Keratinocyte (primary cell): ENCODE data around the gene VEGFA. TPM values are rescaled to one million over a fixed set of nuclear protein-coding genes. Genes with fewer than 3 reads are reported as not detected.

Experiments
- DNase-seq: peaks from one replicate; pipeline ENCODE4 v3.0.0-alpha.2; 2011; ENCODE audit warnings: low read depth, missing footprints, low spot score
- FAIRE-seq: peaks from 2 replicates; lab custom pipeline; 2011; peaks lifted over from hg19 to GRCh38; lab: Jason Lieb, UNC
- H2AFZ ChIP-seq: 2 replicates; pipeline ENCODE4 v1.6.0; 2012; ENCODE audit warnings: low read length, control low read depth, inconsistent platforms; ENCODE audit not compliant: control insufficient read depth
- H3K27ac ChIP-seq: 2 replicates; pipeline ENCODE4 v1.5.1; 2011; ENCODE audit warnings: low read length; ENCODE audit not compliant: control insufficient read depth, insufficient read depth
- H3K27me3 ChIP-seq: 3 replicates; pipeline ENCODE4 v1.6.0; 2011; ENCODE audit warnings: low read length; ENCODE audit not compliant: control insufficient read depth, insufficient read depth; ENCODE audit errors: extremely low read depth
- H3K36me3 ChIP-seq, 2 experiments: 2 replicates in 1 of 2; 3 replicates in 1 of 2; pipeline ENCODE4 v1.5.1; 2011; ENCODE audit warnings: low read length in 2 of 2, mild to moderate bottlenecking in 1 of 2; ENCODE audit not compliant: control insufficient read depth in 2 of 2, insufficient read depth in 2 of 2; ENCODE audit errors: extremely low read depth in 1 of 2
- H3K4me1 ChIP-seq: 3 replicates; pipeline ENCODE4 v1.5.1; 2011; ENCODE audit warnings: low read length; ENCODE audit not compliant: control insufficient read depth, insufficient read depth; ENCODE audit errors: extremely low read depth
- H3K4me2 ChIP-seq: 3 replicates; pipeline ENCODE4 v1.6.0; 2011; ENCODE audit warnings: low read depth, low read length; ENCODE audit not compliant: control insufficient read depth, insufficient read depth; ENCODE audit errors: extremely low read depth
- H3K4me3 ChIP-seq, 3 experiments: fragments of 200-600 bp in 1 of 3; sonication (generic) in 1 of 3; 2 replicates in 2 of 3; 3 replicates in 1 of 3; pipeline ENCODE4 v1.5.1; 2011 to 2016; ENCODE audit warnings: low read length in 3 of 3, mild to moderate bottlenecking in 3 of 3, control low read depth in 2 of 3, inconsistent platforms in 1 of 3, low read depth in 1 of 3, mixed read lengths in 1 of 3, mixed run types in 1 of 3, moderate library complexity in 1 of 3; ENCODE audit not compliant: control insufficient read depth in 2 of 3, insufficient read depth in 2 of 3; ENCODE audit errors: extremely low read depth in 1 of 3
- H3K79me2 ChIP-seq: 2 replicates; pipeline ENCODE4 v1.6.0; 2012; ENCODE audit warnings: low read length; ENCODE audit not compliant: control insufficient read depth, insufficient read depth
- H3K9ac ChIP-seq: 3 replicates; pipeline ENCODE4 v1.6.0; 2011; ENCODE audit warnings: low read length; ENCODE audit not compliant: control insufficient read depth, insufficient read depth; ENCODE audit errors: extremely low read depth
- H3K9me1 ChIP-seq: 3 replicates; pipeline ENCODE4 v1.6.0; 2011; ENCODE audit warnings: low read length; ENCODE audit not compliant: control insufficient read depth, insufficient read depth; ENCODE audit errors: extremely low read depth
- H3K9me3 ChIP-seq: 2 replicates; pipeline ENCODE4 v1.5.1; 2012; ENCODE audit warnings: low read depth, low read length; ENCODE audit not compliant: control insufficient read depth
- H4K20me1 ChIP-seq: 3 replicates; pipeline ENCODE4 v1.6.0; 2011; ENCODE audit warnings: low read length; ENCODE audit not compliant: control insufficient read depth, insufficient read depth; ENCODE audit errors: extremely low read depth
- EZH2 ChIP-seq: IDR thresholded peaks from one replicate; pipeline ENCODE4 v1.6.1; 2012; ENCODE audit warnings: inconsistent platforms, mild to moderate bottlenecking, low read length, moderate library complexity
- dilution Hi-C: fragments of 300-500 bp; cut with MboI; formaldehyde crosslinking; loops from one replicate; pipeline ENCODE4 v1.7.0; 2020; ENCODE audit warnings: low sequenced_read_pairs; ENCODE audit not compliant: extremely low pct_ligation_motif_present
- polyA plus RNA-seq, 5 experiments: library from polyadenylated mRNA; depleted of rRNA in 3 of 5; stranded (reverse) in 3 of 5; stranded (forward) in 1 of 5; unstranded in 1 of 5; fragments of >200 nt; gene quantifications; 1 replicate in 1 of 5; 2 replicates in 3 of 5; 3 replicates in 1 of 5; pipeline versions ENCODE4 v1.2.1 to v1.2.3, GENCODE V29; 2011 to 2012; ENCODE audit warnings: missing spikeins in 2 of 5, low read depth in 1 of 5, low replicate concordance in 1 of 5
- TF ChIP-seq, protein P1 (sequence below), 3 experiments: IDR thresholded peaks in 1 of 3; conservative IDR thresholded peaks in 1 of 3; optimal IDR thresholded peaks in 1 of 3; 2 replicates in 2 of 3; 3 replicates in 1 of 3; pipeline versions ENCODE3 to v1.5.1; 2011; ENCODE audit warnings: low read length in 3 of 3, mild to moderate bottlenecking in 3 of 3, moderate library complexity in 2 of 3, control low read depth in 1 of 3, inconsistent platforms in 1 of 3; ENCODE audit not compliant: insufficient read depth in 2 of 3; ENCODE audit errors: extremely low read depth in 1 of 3

Gene VEGFA
- polyA plus RNA-seq, 1 donor (not counting 4 experiments of a cell fraction or from before 2014, with no cell fraction given) = 149 TPM

DNA sequence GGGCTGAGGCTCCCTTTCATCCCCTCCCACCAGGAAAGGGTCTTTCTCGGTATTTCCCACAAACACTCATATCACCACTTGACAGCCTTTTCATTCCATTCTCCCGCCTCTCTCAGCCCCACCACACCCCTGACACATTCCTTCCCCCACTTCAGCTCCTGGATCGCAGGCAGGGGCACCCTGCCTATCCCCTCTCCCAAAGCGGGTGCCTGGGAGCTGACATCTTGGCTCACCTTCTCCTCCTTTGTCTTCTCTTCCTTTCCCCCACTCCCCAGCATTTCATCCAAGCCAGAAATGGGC, 10.2 kb upstream of the VEGFA start:
- H3K9me3 ChIP-seq = no peaks in the 10 kb centered on the region
- no peaks in the 10 kb centered on the region for H3K36me3 ChIP-seq
- dilution Hi-C loops = no loop called here
- no peak overlapping the region for H3K4me2 ChIP-seq
- no peaks in the 10 kb centered on the region for H4K20me1 ChIP-seq
- peaks cover 6% of the 10 kb centered on the region for H3K27me3 ChIP-seq
- no peak overlapping the region for H3K4me3 ChIP-seq
- no peak overlapping the region for H2AFZ ChIP-seq
- TF ChIP-seq, protein P1, sequence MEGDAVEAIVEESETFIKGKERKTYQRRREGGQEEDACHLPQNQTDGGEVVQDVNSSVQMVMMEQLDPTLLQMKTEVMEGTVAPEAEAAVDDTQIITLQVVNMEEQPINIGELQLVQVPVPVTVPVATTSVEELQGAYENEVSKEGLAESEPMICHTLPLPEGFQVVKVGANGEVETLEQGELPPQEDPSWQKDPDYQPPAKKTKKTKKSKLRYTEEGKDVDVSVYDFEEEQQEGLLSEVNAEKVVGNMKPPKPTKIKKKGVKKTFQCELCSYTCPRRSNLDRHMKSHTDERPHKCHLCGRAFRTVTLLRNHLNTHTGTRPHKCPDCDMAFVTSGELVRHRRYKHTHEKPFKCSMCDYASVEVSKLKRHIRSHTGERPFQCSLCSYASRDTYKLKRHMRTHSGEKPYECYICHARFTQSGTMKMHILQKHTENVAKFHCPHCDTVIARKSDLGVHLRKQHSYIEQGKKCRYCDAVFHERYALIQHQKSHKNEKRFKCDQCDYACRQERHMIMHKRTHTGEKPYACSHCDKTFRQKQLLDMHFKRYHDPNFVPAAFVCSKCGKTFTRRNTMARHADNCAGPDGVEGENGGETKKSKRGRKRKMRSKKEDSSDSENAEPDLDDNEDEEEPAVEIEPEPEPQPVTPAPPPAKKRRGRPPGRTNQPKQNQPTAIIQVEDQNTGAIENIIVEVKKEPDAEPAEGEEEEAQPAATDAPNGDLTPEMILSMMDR (optimal IDR thresholded peaks at IDR 0.05 in 1 of 3, IDR thresholded peaks at IDR 0.05 in 1 of 3, conservative IDR thresholded peaks at IDR 0.05 in 1 of 3; ENCODE audit: extremely low read depth in 1 of 3, insufficient read depth in 2 of 3, low read length in 3 of 3) = no peak
- TF ChIP-seq EZH2 = no peak
- H3K27ac ChIP-seq = no peak overlapping the region
- peaks cover 10% of the 10 kb centered on the region for H3K4me1 ChIP-seq
- DNase-seq = no peak
- no peaks in the 10 kb centered on the region for H3K79me2 ChIP-seq
- no peak overlapping the region for H3K9ac ChIP-seq
- FAIRE-seq = no peak
- no peaks in the 10 kb centered on the region for H3K9me1 ChIP-seq

DNA sequence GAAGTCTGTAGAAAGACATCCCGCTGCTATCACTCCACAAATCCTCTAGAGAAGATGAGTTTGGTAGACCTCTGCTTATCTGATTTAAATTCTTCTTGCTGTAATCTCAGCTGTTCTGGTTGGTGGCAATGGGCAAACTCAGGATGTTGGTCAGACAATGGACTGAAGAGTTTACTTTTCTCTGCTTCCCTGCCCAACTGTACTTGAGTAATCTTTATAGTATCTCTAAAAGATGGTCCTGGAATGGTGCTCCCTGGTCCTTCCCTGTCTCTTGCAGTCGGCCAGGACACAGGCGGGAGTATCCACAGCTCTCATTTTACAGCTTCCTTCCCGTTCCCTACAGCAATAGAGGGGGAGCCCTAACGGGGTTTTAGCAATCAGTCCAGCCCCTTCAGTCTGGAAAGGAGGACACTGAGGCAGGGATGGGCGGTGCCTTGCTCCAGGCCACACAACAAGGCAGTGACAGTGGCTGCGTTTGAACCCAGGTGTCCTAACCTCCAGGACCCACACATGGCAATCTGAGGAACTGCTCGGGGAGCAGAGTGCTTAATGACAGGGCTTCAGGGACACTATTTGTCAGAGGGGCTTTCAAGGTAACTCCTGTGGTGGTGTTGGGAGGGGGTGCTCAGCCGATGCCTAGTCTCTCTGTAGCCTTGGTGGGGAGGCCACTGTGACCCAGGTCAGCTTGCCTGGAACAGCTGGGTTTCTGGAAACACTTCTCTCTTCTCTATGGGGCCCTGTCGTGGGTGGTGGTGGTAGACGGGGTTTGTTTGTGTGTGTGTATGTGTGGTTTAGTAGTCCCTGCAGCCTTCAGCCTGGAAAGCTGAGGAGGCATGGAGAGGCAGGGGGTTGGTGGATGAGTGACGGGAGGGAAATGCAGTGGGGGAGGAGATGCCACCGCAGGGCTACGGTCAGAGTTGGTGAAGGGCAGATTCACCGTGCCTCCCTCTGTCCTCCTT, 9.5 kb upstream of the VEGFA start:
- no peaks in the 10 kb centered on the region for H3K9me3 ChIP-seq
- dilution Hi-C loops = no loop called here
- H3K4me3 ChIP-seq = no peak overlapping the region
- FAIRE-seq (no peak), DNase-seq (no peak)
- no peak overlapping the region for H3K9ac ChIP-seq
- H3K36me3 ChIP-seq = no peaks in the 10 kb centered on the region
- TF ChIP-seq, protein P1 (optimal IDR thresholded peaks at IDR 0.05 in 1 of 3, IDR thresholded peaks at IDR 0.05 in 1 of 3, conservative IDR thresholded peaks at IDR 0.05 in 1 of 3; ENCODE audit: extremely low read depth in 1 of 3, insufficient read depth in 2 of 3, low read length in 3 of 3) = no peak
- no peak overlapping the region for H2AFZ ChIP-seq
- peaks cover 10% of the 10 kb centered on the region for H3K4me1 ChIP-seq
- H4K20me1 ChIP-seq = no peaks in the 10 kb centered on the region
- H3K27me3 ChIP-seq = peaks cover 6% of the 10 kb centered on the region
- no peaks in the 10 kb centered on the region for H3K79me2 ChIP-seq
- no peak overlapping the region for H3K4me2 ChIP-seq
- H3K27ac ChIP-seq = no peak overlapping the region
- no peaks in the 10 kb centered on the region for H3K9me1 ChIP-seq
